HepG2 (cell line): ENCODE data around the gene AMBRA1. TPM values are rescaled to one million over a fixed set of nuclear protein-coding genes. Genes with fewer than 3 reads are reported as not detected.

Experiments used
- FOXA3 ChIP-seq: IDR thresholded peaks from 2 replicates; pipeline ENCODE4 v1.6.1; 2016; ENCODE audit warnings: missing genetic modification reagents, missing compliant biosample characterization
- IRF2 ChIP-seq: IDR thresholded peaks from 2 replicates; pipeline ENCODE4 v1.6.1; 2018; ENCODE audit warnings: missing genetic modification reagents, missing compliant biosample characterization
- KMT2A ChIP-seq: sonication (generic); formaldehyde crosslinking; IDR thresholded peaks from 2 replicates; pipeline ENCODE4 v1.4.0; 2020; ENCODE audit warnings: missing genetic modification reagents
- KMT2B ChIP-seq: IDR thresholded peaks from 2 replicates; pipeline ENCODE4 v1.6.1; 2016; ENCODE audit warnings: missing genetic modification reagents, missing compliant biosample characterization
- NFRKB ChIP-seq: fragments of 450-650 bp; IDR thresholded peaks from 2 replicates; pipeline ENCODE4 v1.6.1; 2017
- NR2F6 ChIP-seq, 2 experiments: IDR thresholded peaks; 2 replicates each; pipeline ENCODE4 v1.6.1; 2016; ENCODE audit warnings: antibody characterized with exemption in 1 of 2, mild to moderate bottlenecking in 1 of 2
- POLR2AphosphoS5 ChIP-seq: IDR thresholded peaks from 2 replicates; pipeline ENCODE4 v1.6.1; 2012; ENCODE audit warnings: low read depth, low read length
- RFX3 ChIP-seq: IDR thresholded peaks from 2 replicates; pipeline ENCODE4 v1.6.1; 2016; ENCODE audit warnings: missing biosample characterization, missing genetic modification reagents
- RXRB ChIP-seq: IDR thresholded peaks from 2 replicates; pipeline ENCODE4 v1.6.1; 2016; ENCODE audit warnings: borderline replicate concordance, missing genetic modification reagents, missing compliant biosample characterization
- SP1 ChIP-seq, 2 experiments: fragments of 450-650 bp in 1 of 2; sonication (generic) in 1 of 2; formaldehyde crosslinking in 1 of 2; IDR thresholded peaks; 2 replicates each; pipeline versions ENCODE4 v1.4.0 to v1.6.1; 2016 to 2020; ENCODE audit warnings: missing genetic modification reagents in 1 of 2
- TOPORS ChIP-seq: sonication (generic); formaldehyde crosslinking; IDR thresholded peaks from 2 replicates; pipeline ENCODE4 v1.8.0; 2023; ENCODE audit warnings: mild to moderate bottlenecking, missing genetic modification reagents
- U2AF1 ChIP-seq: fragments of 200-400 bp; formaldehyde crosslinking; optimal IDR thresholded peaks from 2 replicates; pipeline ENCODE3; 2017; ENCODE audit warnings: mild to moderate bottlenecking, low read depth, low read length
- ZBTB1 ChIP-seq: sonication (generic); formaldehyde crosslinking; IDR thresholded peaks from 2 replicates; pipeline ENCODE4 v1.4.0; 2020; ENCODE audit warnings: missing genetic modification reagents, borderline replicate concordance
- ZFP36L1 ChIP-seq: sonication (generic); formaldehyde crosslinking; IDR thresholded peaks from 2 replicates; pipeline ENCODE4 v1.8.0; 2022; ENCODE audit warnings: mild to moderate bottlenecking, missing genetic modification reagents, moderate library complexity
- ZFP90 ChIP-seq: sonication (generic); formaldehyde crosslinking; IDR thresholded peaks from 2 replicates; pipeline ENCODE4 v1.8.0; 2022; ENCODE audit warnings: missing genetic modification reagents, mild to moderate bottlenecking, inconsistent platforms, borderline replicate concordance
- ZNF30 ChIP-seq: sonication (generic); formaldehyde crosslinking; IDR thresholded peaks from 2 replicates; pipeline ENCODE4 v1.5.0; 2020; ENCODE audit warnings: mild to moderate bottlenecking, missing genetic modification reagents
- ZNF367 ChIP-seq: sonication (generic); formaldehyde crosslinking; IDR thresholded peaks from 2 replicates; pipeline ENCODE4 v1.4.0; 2020; ENCODE audit warnings: missing genetic modification reagents, borderline replicate concordance
- ZNF629 ChIP-seq: sonication (generic); formaldehyde crosslinking; conservative IDR thresholded peaks from 2 replicates; pipeline ENCODE4 v1.5.0; 2020; ENCODE audit warnings: missing genetic modification reagents
- ZNF83 ChIP-seq: sonication (generic); formaldehyde crosslinking; IDR thresholded peaks from 2 replicates; pipeline ENCODE4 v1.4.0; 2020; ENCODE audit warnings: missing genetic modification reagents, mild to moderate bottlenecking, borderline replicate concordance
- ZNF839 ChIP-seq: sonication (generic); formaldehyde crosslinking; IDR thresholded peaks from 2 replicates; pipeline ENCODE4 v1.4.0; 2020; ENCODE audit warnings: missing genetic modification reagents, mild to moderate bottlenecking, borderline replicate concordance
- polyA plus RNA-seq, 8 experiments: library from polyadenylated mRNA; depleted of rRNA in 3 of 8; stranded (reverse) in 7 of 8; unstranded in 1 of 8; fragments of >200 nt; fragmentation: Illumina TruSeq in 4 of 8; extraction: Trizol in 4 of 8; gene quantifications; 2 replicates each; pipeline versions ENCODE4 v1.2.1 to v1.2.3, GENCODE V29; 2011 to 2016; ENCODE audit warnings: low read depth in 4 of 8, missing spikeins in 1 of 8, mixed read lengths in 1 of 8; ENCODE audit not compliant: insufficient read depth in 1 of 8
- total RNA-seq, 5 experiments: library from RNA; depleted of rRNA; stranded (reverse); fragments of >200 nt; fragmentation: Illumina TruSeq; extraction: Trizol; gene quantifications; 2 replicates each; pipeline ENCODE4 v1.2.3, GENCODE V29; 2016; ENCODE audit warnings: low read depth in 1 of 5
- TF ChIP-seq, protein P1 (sequence below): sonication (generic); formaldehyde crosslinking; IDR thresholded peaks from 2 replicates; pipeline ENCODE4 v1.5.0; 2020; ENCODE audit warnings: missing genetic modification reagents
- TF ChIP-seq, protein P2 (sequence below): IDR thresholded peaks from 2 replicates; pipeline ENCODE4 v1.6.1; 2016; ENCODE audit warnings: mild to moderate bottlenecking, missing biosample characterization, missing genetic modification reagents
- TF ChIP-seq, protein P3 (sequence below): sonication (generic); formaldehyde crosslinking; IDR thresholded peaks from 2 replicates; pipeline ENCODE4 v1.4.0; 2020; ENCODE audit warnings: missing genetic modification reagents; ENCODE audit errors: not compliant biosample characterization
- TF ChIP-seq, protein P4 (sequence below): sonication (generic); formaldehyde crosslinking; IDR thresholded peaks from 2 replicates; pipeline ENCODE4 v1.4.0; 2020; ENCODE audit warnings: missing genetic modification reagents, borderline replicate concordance
- TF ChIP-seq, protein P5 (sequence below): IDR thresholded peaks from 2 replicates; pipeline ENCODE4 v1.6.1; 2016; ENCODE audit warnings: control low read depth

The AMBRA1 gene
- total and polyA plus RNA-seq, 2 of the 13 experiments (the other 11 are each of a cell fraction or from before 2014, with no cell fraction given) = 15.7 to 26.0 TPM

DNA sequence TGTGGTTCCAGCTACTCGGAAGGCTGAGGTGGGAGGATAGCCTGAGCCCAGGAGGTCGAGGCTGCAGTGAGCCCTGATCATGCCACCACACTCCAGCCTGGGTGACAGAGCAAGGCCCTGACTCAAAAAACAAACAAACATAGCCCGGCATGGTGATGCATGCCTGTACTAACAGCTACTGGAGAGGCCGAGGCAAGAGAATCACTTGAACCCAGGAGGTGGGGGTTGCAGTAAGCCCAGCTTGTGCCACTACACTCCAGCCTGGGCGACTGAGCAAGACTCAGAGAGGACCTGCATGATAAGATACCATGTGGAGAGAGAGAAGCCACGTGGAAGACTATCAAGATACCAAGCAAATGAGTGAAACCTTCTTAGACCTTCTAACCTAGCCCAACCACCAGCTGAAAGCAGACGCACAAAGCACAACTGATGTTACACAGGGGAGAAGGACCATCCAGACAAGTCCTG is 36.1 kb downstream of the AMBRA1 start (continued):
- TF ChIP-seq IRF2 (CRISPR knock-in tag) = peak; percentile 48; the same call in 1 of the 2 replicates
- no peak for TF ChIP-seq ZNF367 (CRISPR knock-in tag)
- peak; percentile 83 for TF ChIP-seq FOXA3 (CRISPR knock-in tag)
- 0 out of 2 replicates have a peak, but pooled peaks have one; percentile 28 for TF ChIP-seq ZFP36L1 (CRISPR knock-in tag)
- TF ChIP-seq, protein P1, sequence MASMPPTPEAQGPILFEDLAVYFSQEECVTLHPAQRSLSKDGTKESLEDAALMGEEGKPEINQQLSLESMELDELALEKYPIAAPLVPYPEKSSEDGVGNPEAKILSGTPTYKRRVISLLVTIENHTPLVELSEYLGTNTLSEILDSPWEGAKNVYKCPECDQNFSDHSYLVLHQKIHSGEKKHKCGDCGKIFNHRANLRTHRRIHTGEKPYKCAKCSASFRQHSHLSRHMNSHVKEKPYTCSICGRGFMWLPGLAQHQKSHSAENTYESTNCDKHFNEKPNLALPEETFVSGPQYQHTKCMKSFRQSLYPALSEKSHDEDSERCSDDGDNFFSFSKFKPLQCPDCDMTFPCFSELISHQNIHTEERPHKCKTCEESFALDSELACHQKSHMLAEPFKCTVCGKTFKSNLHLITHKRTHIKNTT (CRISPR knock-in tag) = no peak
- no peak for TF ChIP-seq U2AF1
- TF ChIP-seq, protein P2, sequence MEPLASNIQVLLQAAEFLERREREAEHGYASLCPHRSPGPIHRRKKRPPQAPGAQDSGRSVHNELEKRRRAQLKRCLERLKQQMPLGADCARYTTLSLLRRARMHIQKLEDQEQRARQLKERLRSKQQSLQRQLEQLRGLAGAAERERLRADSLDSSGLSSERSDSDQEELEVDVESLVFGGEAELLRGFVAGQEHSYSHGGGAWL (CRISPR knock-in tag) = no peak; the same call in 1 of the 2 replicates
- TF ChIP-seq ZFP90 (CRISPR knock-in tag) = no peak
- TF ChIP-seq ZBTB1 = no peak
- peak; percentile 68; the same call in 1 of the 2 replicates for TF ChIP-seq KMT2B (CRISPR knock-in tag)
- no peak for TF ChIP-seq TOPORS
- TF ChIP-seq RFX3 (CRISPR knock-in tag) = no peak
- TF ChIP-seq ZNF83 (CRISPR knock-in tag) = no peak
- TF ChIP-seq, protein P3, sequence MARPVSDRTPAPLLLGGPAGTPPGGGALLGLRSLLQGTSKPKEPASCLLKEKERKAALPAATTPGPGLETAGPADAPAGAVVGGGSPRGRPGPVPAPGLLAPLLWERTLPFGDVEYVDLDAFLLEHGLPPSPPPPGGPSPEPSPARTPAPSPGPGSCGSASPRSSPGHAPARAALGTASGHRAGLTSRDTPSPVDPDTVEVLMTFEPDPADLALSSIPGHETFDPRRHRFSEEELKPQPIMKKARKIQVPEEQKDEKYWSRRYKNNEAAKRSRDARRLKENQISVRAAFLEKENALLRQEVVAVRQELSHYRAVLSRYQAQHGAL (CRISPR knock-in tag) = no peak
- TF ChIP-seq ZNF839 = no peak
- TF ChIP-seq NR2F6 (IDR thresholded peaks at IDR 0.05) = no peak
- TF ChIP-seq NR2F6 (CRISPR knock-in tag; IDR thresholded peaks at IDR 0.05) = peak; percentile 37; the same call in 1 of the 2 replicates
- TF ChIP-seq ZNF629 (CRISPR knock-in tag) = no peak
- TF ChIP-seq, protein P4, sequence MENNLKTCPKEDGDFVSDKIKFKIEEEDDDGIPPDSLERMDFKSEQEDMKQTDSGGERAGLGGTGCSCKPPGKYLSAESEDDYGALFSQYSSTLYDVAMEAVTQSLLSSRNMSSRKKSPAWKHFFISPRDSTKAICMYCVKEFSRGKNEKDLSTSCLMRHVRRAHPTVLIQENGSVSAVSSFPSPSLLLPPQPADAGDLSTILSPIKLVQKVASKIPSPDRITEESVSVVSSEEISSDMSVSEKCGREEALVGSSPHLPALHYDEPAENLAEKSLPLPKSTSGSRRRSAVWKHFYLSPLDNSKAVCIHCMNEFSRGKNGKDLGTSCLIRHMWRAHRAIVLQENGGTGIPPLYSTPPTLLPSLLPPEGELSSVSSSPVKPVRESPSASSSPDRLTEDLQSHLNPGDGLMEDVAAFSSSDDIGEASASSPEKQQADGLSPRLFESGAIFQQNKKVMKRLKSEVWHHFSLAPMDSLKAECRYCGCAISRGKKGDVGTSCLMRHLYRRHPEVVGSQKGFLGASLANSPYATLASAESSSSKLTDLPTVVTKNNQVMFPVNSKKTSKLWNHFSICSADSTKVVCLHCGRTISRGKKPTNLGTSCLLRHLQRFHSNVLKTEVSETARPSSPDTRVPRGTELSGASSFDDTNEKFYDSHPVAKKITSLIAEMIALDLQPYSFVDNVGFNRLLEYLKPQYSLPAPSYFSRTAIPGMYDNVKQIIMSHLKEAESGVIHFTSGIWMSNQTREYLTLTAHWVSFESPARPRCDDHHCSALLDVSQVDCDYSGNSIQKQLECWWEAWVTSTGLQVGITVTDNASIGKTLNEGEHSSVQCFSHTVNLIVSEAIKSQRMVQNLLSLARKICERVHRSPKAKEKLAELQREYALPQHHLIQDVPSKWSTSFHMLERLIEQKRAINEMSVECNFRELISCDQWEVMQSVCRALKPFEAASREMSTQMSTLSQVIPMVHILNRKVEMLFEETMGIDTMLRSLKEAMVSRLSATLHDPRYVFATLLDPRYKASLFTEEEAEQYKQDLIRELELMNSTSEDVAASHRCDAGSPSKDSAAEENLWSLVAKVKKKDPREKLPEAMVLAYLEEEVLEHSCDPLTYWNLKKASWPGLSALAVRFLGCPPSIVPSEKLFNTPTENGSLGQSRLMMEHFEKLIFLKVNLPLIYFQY (CRISPR knock-in tag) = no peak
- TF ChIP-seq KMT2A (CRISPR knock-in tag) = peak; percentile 48; the same call in 1 of the 2 replicates
- TF ChIP-seq POLR2AphosphoS5 = no peak
- TF ChIP-seq, protein P5, sequence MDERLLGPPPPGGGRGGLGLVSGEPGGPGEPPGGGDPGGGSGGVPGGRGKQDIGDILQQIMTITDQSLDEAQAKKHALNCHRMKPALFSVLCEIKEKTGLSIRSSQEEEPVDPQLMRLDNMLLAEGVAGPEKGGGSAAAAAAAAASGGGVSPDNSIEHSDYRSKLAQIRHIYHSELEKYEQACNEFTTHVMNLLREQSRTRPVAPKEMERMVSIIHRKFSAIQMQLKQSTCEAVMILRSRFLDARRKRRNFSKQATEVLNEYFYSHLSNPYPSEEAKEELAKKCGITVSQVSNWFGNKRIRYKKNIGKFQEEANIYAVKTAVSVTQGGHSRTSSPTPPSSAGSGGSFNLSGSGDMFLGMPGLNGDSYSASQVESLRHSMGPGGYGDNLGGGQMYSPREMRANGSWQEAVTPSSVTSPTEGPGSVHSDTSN = no peak
- TF ChIP-seq ZNF30 (CRISPR knock-in tag) = no peak
- TF ChIP-seq RXRB (CRISPR knock-in tag) = peak; percentile 66
- no peak for TF ChIP-seq NFRKB
- no peak for TF ChIP-seq SP1 (IDR thresholded peaks at IDR 0.05)
- TF ChIP-seq SP1 (CRISPR knock-in tag; IDR thresholded peaks at IDR 0.05) = no peak
